Measurements from ENCODE around the gene MYORG.

The MYORG gene

DNA sequence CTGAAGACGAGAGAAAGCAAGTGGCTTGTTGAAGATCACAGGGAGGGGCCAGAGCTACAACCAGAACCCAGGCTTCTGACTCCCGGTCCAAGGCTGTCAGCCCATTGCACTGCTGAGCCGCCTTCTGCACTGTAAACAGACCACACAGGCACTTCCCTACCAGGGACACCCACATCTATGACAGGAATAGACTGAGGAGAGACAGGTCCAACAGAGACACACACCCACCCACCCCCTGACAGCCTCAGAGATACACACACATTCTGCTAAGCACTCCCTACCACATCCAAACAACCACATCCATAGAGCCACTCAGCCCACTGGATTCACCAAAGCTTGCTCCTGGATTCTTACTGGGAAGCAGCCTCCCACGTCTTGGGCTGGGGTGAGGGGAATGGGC lies 23.0 kb upstream of the MYORG start:
- Histone ChIP-seq H2AFZ (ENCODE audit: low read length) (no peak overlapping the region), H3K36me3 (ENCODE audit: insufficient read depth, low read length) (no peaks in the 10 kb centered on the region), H3K27me3 (ENCODE audit: insufficient read depth, low read length, poor library complexity, severe bottlenecking) (no peaks in the 10 kb centered on the region), H3K4me3 (ENCODE audit: low read length, poor library complexity, severe bottlenecking) (no peak overlapping the region), H3K79me2 (ENCODE audit: insufficient read depth, low read length) (no peaks in the 10 kb centered on the region), H3K9ac (ENCODE audit: low read depth, low read length, poor library complexity, severe bottlenecking) (no peak overlapping the region), H4K20me1 (ENCODE audit: insufficient read depth, low read length, poor library complexity, severe bottlenecking) (no peaks in the 10 kb centered on the region), H3K9me2 (replicated peaks; ENCODE audit: low read depth, low read length) (no peaks in the 10 kb centered on the region), H3K9me3 (ENCODE audit: insufficient read depth, low read depth, low read length) (no peaks in the 10 kb centered on the region), H3K4me2 (ENCODE audit: low read depth, low read length, poor library complexity, severe bottlenecking) (no peak overlapping the region), H3K4me1 (ENCODE audit: insufficient read depth, low read length, poor library complexity, severe bottlenecking) (no peaks in the 10 kb centered on the region), H3F3A (ENCODE audit: low read depth) (no peaks in the 10 kb centered on the region)
- TF ChIP-seq, protein P1, sequence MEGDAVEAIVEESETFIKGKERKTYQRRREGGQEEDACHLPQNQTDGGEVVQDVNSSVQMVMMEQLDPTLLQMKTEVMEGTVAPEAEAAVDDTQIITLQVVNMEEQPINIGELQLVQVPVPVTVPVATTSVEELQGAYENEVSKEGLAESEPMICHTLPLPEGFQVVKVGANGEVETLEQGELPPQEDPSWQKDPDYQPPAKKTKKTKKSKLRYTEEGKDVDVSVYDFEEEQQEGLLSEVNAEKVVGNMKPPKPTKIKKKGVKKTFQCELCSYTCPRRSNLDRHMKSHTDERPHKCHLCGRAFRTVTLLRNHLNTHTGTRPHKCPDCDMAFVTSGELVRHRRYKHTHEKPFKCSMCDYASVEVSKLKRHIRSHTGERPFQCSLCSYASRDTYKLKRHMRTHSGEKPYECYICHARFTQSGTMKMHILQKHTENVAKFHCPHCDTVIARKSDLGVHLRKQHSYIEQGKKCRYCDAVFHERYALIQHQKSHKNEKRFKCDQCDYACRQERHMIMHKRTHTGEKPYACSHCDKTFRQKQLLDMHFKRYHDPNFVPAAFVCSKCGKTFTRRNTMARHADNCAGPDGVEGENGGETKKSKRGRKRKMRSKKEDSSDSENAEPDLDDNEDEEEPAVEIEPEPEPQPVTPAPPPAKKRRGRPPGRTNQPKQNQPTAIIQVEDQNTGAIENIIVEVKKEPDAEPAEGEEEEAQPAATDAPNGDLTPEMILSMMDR (conservative IDR thresholded peaks at IDR 0.05; ENCODE audit: low read length), result no peak
- no peak for TF ChIP-seq EZH2phosphoT487 (IDR thresholded peaks at IDR 0.05; ENCODE audit: borderline replicate concordance)

DNA sequence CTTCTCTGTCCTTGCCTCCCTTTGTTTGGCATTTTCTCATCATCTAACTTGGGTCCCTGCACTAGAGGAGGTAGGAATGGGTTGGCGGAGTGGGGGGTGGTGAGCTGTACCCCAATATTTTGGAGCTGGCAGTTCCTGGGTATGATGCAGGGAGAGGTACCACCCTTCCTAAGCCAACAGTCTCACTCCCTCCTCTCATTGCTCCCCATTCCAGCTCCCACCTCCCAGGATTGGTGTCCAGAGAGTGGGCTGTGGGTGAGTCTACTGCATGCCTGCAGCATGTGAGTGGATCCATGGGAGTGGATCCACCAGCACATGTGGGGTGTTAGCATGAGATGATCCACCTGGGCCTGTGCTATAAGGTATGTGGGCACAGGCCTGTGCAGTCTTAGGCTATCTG lies 22.2 kb upstream of the MYORG start:
- no peak overlapping the region for H2AFZ ChIP-seq (ENCODE audit: low read length)
- H3K4me3 ChIP-seq (ENCODE audit: low read length, poor library complexity, severe bottlenecking), result no peak overlapping the region
- H3K79me2 ChIP-seq (ENCODE audit: insufficient read depth, low read length), result no peaks in the 10 kb centered on the region
- H3K9me2 ChIP-seq (replicated peaks; ENCODE audit: low read depth, low read length), result no peaks in the 10 kb centered on the region
- no peaks in the 10 kb centered on the region for H3K4me1 ChIP-seq (ENCODE audit: insufficient read depth, low read length, poor library complexity, severe bottlenecking)
- H3K9me3 ChIP-seq (ENCODE audit: insufficient read depth, low read depth, low read length), result no peaks in the 10 kb centered on the region
- no peaks in the 10 kb centered on the region for H3F3A ChIP-seq (ENCODE audit: low read depth)
- H3K4me2 ChIP-seq (ENCODE audit: low read depth, low read length, poor library complexity, severe bottlenecking), result no peak overlapping the region
- H3K9ac ChIP-seq (ENCODE audit: low read depth, low read length, poor library complexity, severe bottlenecking), result no peak overlapping the region
- TF ChIP-seq, protein P1 (conservative IDR thresholded peaks at IDR 0.05; ENCODE audit: low read length), result no peak
- no peak for TF ChIP-seq EZH2phosphoT487 (IDR thresholded peaks at IDR 0.05; ENCODE audit: borderline replicate concordance)
- no peaks in the 10 kb centered on the region for H4K20me1 ChIP-seq (ENCODE audit: insufficient read depth, low read length, poor library complexity, severe bottlenecking)
- no peaks in the 10 kb centered on the region for H3K27me3 ChIP-seq (ENCODE audit: insufficient read depth, low read length, poor library complexity, severe bottlenecking)
- H3K36me3 ChIP-seq (ENCODE audit: insufficient read depth, low read length), result no peaks in the 10 kb centered on the region

DNA sequence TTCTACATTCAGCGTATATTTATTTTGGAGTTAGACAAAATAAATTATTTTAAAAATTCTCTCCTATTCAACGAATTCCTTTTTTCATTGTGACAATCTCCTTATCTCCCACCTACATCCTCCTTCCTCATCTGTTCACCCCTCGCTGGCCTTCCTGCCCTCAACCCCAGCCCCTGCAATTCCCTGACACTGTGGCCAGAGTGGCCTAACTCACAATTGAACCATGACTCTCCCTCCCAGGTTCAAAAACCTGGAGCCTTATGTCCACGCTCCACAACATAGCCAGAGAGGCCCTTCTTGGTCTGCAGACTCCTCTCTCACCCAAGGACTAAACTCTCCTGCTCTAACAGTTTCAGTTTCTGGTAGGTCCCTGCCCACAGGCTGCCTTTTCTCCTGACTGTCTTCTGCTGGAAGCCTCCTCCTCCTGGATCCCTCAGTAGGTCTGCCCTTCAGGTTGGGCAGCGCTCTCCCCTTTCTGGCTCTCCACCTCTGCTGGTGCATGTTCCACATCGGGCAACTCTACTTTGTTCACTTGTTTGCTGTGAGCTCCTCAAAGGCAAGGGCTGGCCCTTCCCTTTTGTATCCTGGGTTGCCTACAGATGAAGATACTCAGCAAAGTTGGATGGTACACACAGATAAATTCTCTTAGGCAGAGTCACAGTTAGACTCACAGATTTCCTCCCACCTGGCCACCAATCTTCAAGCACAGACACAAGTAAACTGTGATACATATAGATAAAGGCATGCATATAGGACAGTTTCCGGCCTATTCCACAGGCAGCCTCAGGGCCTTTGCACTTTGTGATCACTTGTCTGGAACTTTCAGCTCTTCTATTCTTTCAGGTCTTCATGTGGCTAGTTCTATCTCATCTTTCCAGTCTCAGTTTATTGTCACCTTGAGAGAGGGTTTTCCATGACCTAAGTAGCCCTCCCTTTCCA lies 19.8 kb upstream of the MYORG start:
- Histone ChIP-seq H3K9ac (ENCODE audit: low read depth, low read length, poor library complexity, severe bottlenecking) (no peak overlapping the region), H3K27me3 (ENCODE audit: insufficient read depth, low read length, poor library complexity, severe bottlenecking) (no peaks in the 10 kb centered on the region), H3K4me2 (ENCODE audit: low read depth, low read length, poor library complexity, severe bottlenecking) (no peak overlapping the region), H3K4me1 (ENCODE audit: insufficient read depth, low read length, poor library complexity, severe bottlenecking) (no peaks in the 10 kb centered on the region), H3K9me3 (ENCODE audit: insufficient read depth, low read depth, low read length) (no peaks in the 10 kb centered on the region), H3K79me2 (ENCODE audit: insufficient read depth, low read length) (no peaks in the 10 kb centered on the region), H3K36me3 (ENCODE audit: insufficient read depth, low read length) (no peaks in the 10 kb centered on the region), H3K4me3 (ENCODE audit: low read length, poor library complexity, severe bottlenecking) (no peak overlapping the region), H3K9me2 (replicated peaks; ENCODE audit: low read depth, low read length) (no peaks in the 10 kb centered on the region), H3F3A (ENCODE audit: low read depth) (no peaks in the 10 kb centered on the region), H4K20me1 (ENCODE audit: insufficient read depth, low read length, poor library complexity, severe bottlenecking) (no peaks in the 10 kb centered on the region), H2AFZ (ENCODE audit: low read length) (no peak overlapping the region)
- TF ChIP-seq EZH2phosphoT487 (IDR thresholded peaks at IDR 0.05; ENCODE audit: borderline replicate concordance), result no peak
- TF ChIP-seq, protein P1 (conservative IDR thresholded peaks at IDR 0.05; ENCODE audit: low read length), result no peak

Data from Loucy (cell line).